GM12891 (cell line): ENCODE results near the gene SHANK2.

Experiments
- PAX5 ChIP-seq: IDR thresholded peaks from 2 replicates; pipeline ENCODE4 v1.6.1; 2011; ENCODE audit warnings: low read length, moderate library complexity, mild to moderate bottlenecking; ENCODE audit not compliant: insufficient read depth, severe bottlenecking
- POLR2A ChIP-seq: IDR thresholded peaks from 2 replicates; pipeline ENCODE4 v1.6.1; 2011; ENCODE audit warnings: low read depth, low read length, control low read depth
- POLR2AphosphoS5 ChIP-seq: IDR thresholded peaks from 2 replicates; pipeline ENCODE4 v1.6.1; 2011; ENCODE audit warnings: low read depth, low read length, control low read depth
- SPI1 ChIP-seq: IDR thresholded peaks from 2 replicates; pipeline ENCODE4 v1.6.1; 2011; ENCODE audit warnings: low read depth, low read length, control low read depth
- TAF1 ChIP-seq: IDR thresholded peaks from 2 replicates; pipeline ENCODE4 v1.6.1; 2011; ENCODE audit warnings: low read depth, low read length, control low read depth

- TF ChIP-seq POLR2A (no peak), PAX5 (no peak), TAF1 (no peak), POLR2AphosphoS5 (no peak), SPI1 (no peak)
Measured at GRCh38 chr11:71206186-71206585, 46.2 kb downstream of the SHANK2 start.
